Brain microvascular endothelial cell (primary cell): ENCODE measurements around the gene SRPX2.

Experiments used
- DNase-seq: peaks from one replicate; pipeline ENCODE4 v3.0.0-alpha.2; 2020
- H3K27ac ChIP-seq: fragments of 250-450 bp; sonication (Bioruptor Pico); 2 replicates; pipeline ENCODE4 v1.5.1; 2020; ENCODE audit warnings: mild to moderate bottlenecking, moderate library complexity
- H3K27me3 ChIP-seq: fragments of 250-450 bp; sonication (Bioruptor Pico); replicated peaks from 2 replicates; pipeline ENCODE4 v1.5.1; 2020; ENCODE audit warnings: mild to moderate bottlenecking
- H3K36me3 ChIP-seq: fragments of 250-450 bp; sonication (Bioruptor Pico); replicated peaks from 2 replicates; pipeline ENCODE4 v1.5.1; 2020; ENCODE audit warnings: mild to moderate bottlenecking
- H3K4me3 ChIP-seq: 2 replicates; pipeline ENCODE4 v1.5.1; 2011; ENCODE audit warnings: low read depth, mild to moderate bottlenecking, control low read depth, low read length, moderate library complexity
- CTCF ChIP-seq: IDR thresholded peaks from 2 replicates; pipeline ENCODE4 v1.5.1; 2011; ENCODE audit warnings: low read depth, mild to moderate bottlenecking, moderate library complexity, low read length, control low read depth, inconsistent platforms; ENCODE audit errors: missing control alignments
- in situ Hi-C: cut with HindIII; loops from 2 replicates; pipeline ENCODE4 v1.10.0; 2017; ENCODE audit warnings: low sequenced_read_pairs, low pct_ligation_motif_present

SRPX2 gene

GRCh38 chrX:100695302-100695701 is 51.3 kb downstream of the SRPX2 start:
- H3K36me3 ChIP-seq, result no peaks in the 10 kb centered on the region
- H3K27me3 ChIP-seq, result no peaks in the 10 kb centered on the region
- H3K27ac ChIP-seq, result no peak overlapping the region
- DNase-seq, result no peak
- in situ Hi-C loops, result no loop called here
- TF ChIP-seq CTCF, result no peak
- H3K4me3 ChIP-seq, result no peak overlapping the region

- no peak overlapping the region for H3K27ac ChIP-seq
- TF ChIP-seq CTCF, result no peak
- no peak for DNase-seq
- in situ Hi-C loops, result no loop called here
- no peak overlapping the region for H3K4me3 ChIP-seq
- H3K36me3 ChIP-seq, result no peaks in the 10 kb centered on the region
- no peaks in the 10 kb centered on the region for H3K27me3 ChIP-seq
Observed at GRCh38 chrX:100695991-100696390, 52.0 kb downstream of the SRPX2 start.

- H3K36me3 ChIP-seq, result no peaks in the 10 kb centered on the region
- no peak overlapping the region for H3K4me3 ChIP-seq
- no peak overlapping the region for H3K27ac ChIP-seq
- DNase-seq, result no peak
- in situ Hi-C loops, result no loop called here
- H3K27me3 ChIP-seq, result no peaks in the 10 kb centered on the region
- TF ChIP-seq CTCF, result no peak
Observed at GRCh38 chrX:100696699-100697351, 52.8 kb downstream of the SRPX2 start.

GRCh38 chrX:100698551-100698950 is 54.6 kb downstream of the SRPX2 start:
- in situ Hi-C loops, result no loop called here
- Histone ChIP-seq H3K4me3 (no peak overlapping the region), H3K27me3 (no peaks in the 10 kb centered on the region), H3K27ac (no peak overlapping the region), H3K36me3 (no peaks in the 10 kb centered on the region)
- no peak for TF ChIP-seq CTCF
- no peak for DNase-seq

GRCh38 chrX:100700809-100701208 is 56.8 kb downstream of the SRPX2 start:
- TF ChIP-seq CTCF, result no peak
- Histone ChIP-seq H3K4me3 (no peak overlapping the region), H3K27ac (no peak overlapping the region), H3K27me3 (no peaks in the 10 kb centered on the region), H3K36me3 (no peaks in the 10 kb centered on the region)
- no peak for DNase-seq
- in situ Hi-C loops, result no loop called here

- H3K27ac ChIP-seq, result no peak overlapping the region
- H3K27me3 ChIP-seq, result no peaks in the 10 kb centered on the region
- no peak for TF ChIP-seq CTCF
- no peak for DNase-seq
- in situ Hi-C loops, result no loop called here
- no peaks in the 10 kb centered on the region for H3K36me3 ChIP-seq
- no peak overlapping the region for H3K4me3 ChIP-seq
Observed at GRCh38 chrX:100704581-100705203, 60.7 kb downstream of the SRPX2 start.
